Endodermal cell (in vitro differentiated cells): ENCODE data around the gene DCDC2. TPM values are rescaled to one million over a fixed set of nuclear protein-coding genes. Genes with fewer than 3 reads are reported as not detected.
A peak's percentile ranks its signal among the peaks of the same experiment; 100 is the strongest.

Experiments
- DNase-seq: peaks from one replicate; pipeline ENCODE4 v3.0.0-alpha.2; 2017
- H3K27ac ChIP-seq: 2 replicates; pipeline ENCODE4 v1.5.1; 2013; ENCODE audit warnings: mild to moderate bottlenecking, low read depth, low read length, moderate library complexity
- H3K27me3 ChIP-seq: 2 replicates; pipeline ENCODE4 v1.6.1; 2013; ENCODE audit warnings: mild to moderate bottlenecking, low read length, moderate library complexity; ENCODE audit not compliant: insufficient read depth, control insufficient read depth, poor library complexity, severe bottlenecking
- H3K36me3 ChIP-seq: 2 replicates; pipeline ENCODE4 v1.7.0; 2013; ENCODE audit warnings: mild to moderate bottlenecking, low read length, moderate library complexity; ENCODE audit not compliant: control insufficient read depth, insufficient read depth
- H3K4me1 ChIP-seq: one replicate; pipeline ENCODE4 v1.7.0; 2013; ENCODE audit warnings: low read length; ENCODE audit not compliant: control insufficient read depth, insufficient read depth
- H3K4me3 ChIP-seq: 2 replicates; pipeline ENCODE4 v1.5.1; 2013; ENCODE audit warnings: mild to moderate bottlenecking, low read length, moderate library complexity
- H3K9ac ChIP-seq: 2 replicates; pipeline ENCODE4 v1.6.1; 2013; ENCODE audit warnings: mild to moderate bottlenecking, low read length, moderate library complexity; ENCODE audit not compliant: poor library complexity, severe bottlenecking; ENCODE audit errors: extremely low read depth
- H3K9me3 ChIP-seq: 2 replicates; pipeline ENCODE4 v1.6.1; 2013; ENCODE audit warnings: mild to moderate bottlenecking, low read length, moderate library complexity; ENCODE audit not compliant: control insufficient read depth
- H3K27ac Mint-ChIP-seq: 2 replicates; pipeline ENCODE4 v1.8.0; 2020; ENCODE audit warnings: mixed read lengths
- H3K27me3 Mint-ChIP-seq: 2 replicates; pipeline ENCODE4 v1.8.0; 2021; ENCODE audit warnings: mild to moderate bottlenecking, mixed read lengths; ENCODE audit not compliant: insufficient read depth
- H3K36me3 Mint-ChIP-seq: 2 replicates; pipeline ENCODE4 v1.8.0; 2020; ENCODE audit warnings: low read depth, mixed read lengths
- H3K4me1 Mint-ChIP-seq: 2 replicates; pipeline ENCODE4 v1.8.0; 2020; ENCODE audit warnings: mixed read lengths
- H3K4me3 Mint-ChIP-seq: 2 replicates; pipeline ENCODE4 v1.8.0; 2020; ENCODE audit warnings: mild to moderate bottlenecking, moderate library complexity, mixed read lengths
- H3K9me3 Mint-ChIP-seq: 2 replicates; pipeline ENCODE4 v1.8.0; 2020; ENCODE audit warnings: mild to moderate bottlenecking, mixed read lengths
- CTCF ChIP-seq: fragments of 200-600 bp; sonication (generic); conservative IDR thresholded peaks from 2 replicates; pipeline ENCODE4 v1.5.0; 2021; ENCODE audit warnings: antibody characterized with exemption, mild to moderate bottlenecking
- WGBS, 2 experiments: methylation state at CpG; one replicate each; pipeline versions ENCODE4 v1.1.5 to v1.1.7; 2013; ENCODE audit warnings: missing lambda C conversion rate in 2 of 2, mixed read lengths in 1 of 2; ENCODE audit not compliant: insufficient coverage in 1 of 2, insufficient read length in 1 of 2; 5-methylcytosine and 5-hydroxymethylcytosine counted together
- total RNA-seq, 2 donors: library from RNA; stranded (reverse); fragmentation: NEBNext Ultra II Directional in 1 of 2; extraction: Animal tissue kit (Norgen Biotek cat#: 25700) in 1 of 2; gene quantifications; 2 replicates in 1 of 2; 3 replicates in 1 of 2; pipeline ENCODE4 v1.2.1, GENCODE V29; 2021

The DCDC2 gene
- total RNA-seq, 2 donors from 2014 or later, result 0.49 to 1.4 TPM

- no peaks in the 10 kb centered on the region for H3K9me3 Mint-ChIP-seq
- no peaks in the 10 kb centered on the region for H3K27me3 Mint-ChIP-seq
- no peaks in the 10 kb centered on the region for H3K36me3 Mint-ChIP-seq
- peaks cover 24% of the 10 kb centered on the region for H3K4me1 Mint-ChIP-seq
- H3K27ac Mint-ChIP-seq, result no peak overlapping the region
- no peak overlapping the region for H3K4me3 Mint-ChIP-seq
- H3K4me1 ChIP-seq, result peaks cover 7% of the 10 kb centered on the region
- no peak for TF ChIP-seq CTCF
- no peaks in the 10 kb centered on the region for H3K27me3 ChIP-seq
- no peaks in the 10 kb centered on the region for H3K9me3 ChIP-seq
- no peak overlapping the region for H3K4me3 ChIP-seq
- no peaks in the 10 kb centered on the region for H3K36me3 ChIP-seq
- no peak for DNase-seq
- WGBS, 2 experiments, result 94% methylated on average over 2 of the region's 2 CpGs; no CpG with 5 or more reads in 1 of the 2 experiments
- no peak overlapping the region for H3K27ac ChIP-seq
- H3K9ac ChIP-seq, result no peak overlapping the region
Measured at GRCh38 chr6:24225838-24226237, 132.0 kb downstream of the DCDC2 start.

- 92% methylated on average over 6 to 7 of the region's 7 CpGs for WGBS, 2 experiments
- TF ChIP-seq CTCF, result no peak
- Mint-ChIP-seq H3K36me3 (no peaks in the 10 kb centered on the region), H3K27ac (no peak overlapping the region), H3K9me3 (no peaks in the 10 kb centered on the region), H3K27me3 (no peaks in the 10 kb centered on the region), H3K4me1 (peaks cover 15% of the 10 kb centered on the region), H3K4me3 (no peak overlapping the region)
- Histone ChIP-seq H3K9ac (no peak overlapping the region), H3K4me1 (peaks cover 7% of the 10 kb centered on the region), H3K27ac (no peak overlapping the region), H3K9me3 (no peaks in the 10 kb centered on the region), H3K4me3 (no peak overlapping the region), H3K27me3 (no peaks in the 10 kb centered on the region), H3K36me3 (no peaks in the 10 kb centered on the region)
- DNase-seq, result no peak
Measured at GRCh38 chr6:24223115-24223919, 134.5 kb downstream of the DCDC2 start.

- Mint-ChIP-seq H3K27ac (no peak overlapping the region), H3K4me1 (no peaks in the 10 kb centered on the region), H3K4me3 (no peak overlapping the region), H3K9me3 (no peaks in the 10 kb centered on the region), H3K36me3 (no peaks in the 10 kb centered on the region), H3K27me3 (no peaks in the 10 kb centered on the region)
- H3K27me3 ChIP-seq, result no peaks in the 10 kb centered on the region
- no peak overlapping the region for H3K9ac ChIP-seq
- no peaks in the 10 kb centered on the region for H3K9me3 ChIP-seq
- WGBS, 2 experiments, result 70 to 87% methylated on average over 2 to 3 of the region's 3 CpGs
- TF ChIP-seq CTCF, result peak; percentile 54
- H3K4me3 ChIP-seq, result no peak overlapping the region
- H3K36me3 ChIP-seq, result no peaks in the 10 kb centered on the region
- no peak overlapping the region for H3K27ac ChIP-seq
- no peaks in the 10 kb centered on the region for H3K4me1 ChIP-seq
- no peak for DNase-seq
Measured at GRCh38 chr6:24219670-24220069, 138.2 kb downstream of the DCDC2 start.
